Measurements from ENCODE around the gene IREB2.
"Not testable (repeated sequence)": the region's sequence is repeated elsewhere in the genome, so short reads cannot be mapped to it uniquely, and the experiment has no call there.

IREB2 gene

DNA sequence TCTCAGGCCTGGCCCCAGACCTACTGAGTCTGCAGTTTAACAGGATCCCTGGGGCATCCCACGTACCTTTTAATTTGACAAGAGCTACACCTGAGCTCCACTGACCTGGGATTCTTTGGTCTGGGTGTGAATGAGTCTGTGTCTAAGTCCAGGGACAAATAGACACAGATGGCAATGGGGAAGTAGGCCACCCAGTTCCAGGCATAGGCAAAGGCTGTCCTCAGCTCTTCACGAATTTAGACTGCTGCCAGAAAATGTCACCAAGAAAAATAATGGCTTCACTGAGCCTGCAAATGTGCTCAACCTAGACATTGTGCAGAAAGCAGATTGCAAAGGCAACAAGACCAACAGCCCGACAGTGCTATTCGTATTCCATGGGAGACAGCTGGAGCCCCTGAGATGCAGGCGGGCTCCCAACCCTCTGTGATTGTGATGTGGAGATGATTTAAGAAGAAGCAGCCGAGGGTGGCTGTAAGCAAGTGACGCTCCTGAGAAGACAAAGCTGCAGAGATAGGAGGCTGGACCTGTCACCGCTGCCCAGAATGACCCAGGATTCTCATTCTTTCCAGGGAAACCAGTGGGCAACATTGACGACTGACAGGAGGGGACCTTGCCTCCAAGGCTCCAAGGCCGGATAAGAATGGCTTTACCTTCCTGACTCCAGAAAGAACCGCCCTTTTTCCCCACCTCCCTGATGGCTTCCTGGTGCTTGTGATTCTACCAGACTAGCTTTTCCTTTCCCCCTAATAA, 39.8 kb upstream of the IREB2 start:
- no peak for TF ChIP-seq ZFX (IDR thresholded peaks at IDR 0.05)
- TF ChIP-seq CTCF (conservative IDR thresholded peaks at IDR 0.05) = no peak
- no peak overlapping the region for H3K27ac ChIP-seq

GRCh38 chr15:78399091-78399490, 38.9 kb upstream of the IREB2 start:
- no peak overlapping the region for H3K27ac ChIP-seq
- TF ChIP-seq CTCF (conservative IDR thresholded peaks at IDR 0.05) (no peak), ZFX (IDR thresholded peaks at IDR 0.05) (no peak)

DNA sequence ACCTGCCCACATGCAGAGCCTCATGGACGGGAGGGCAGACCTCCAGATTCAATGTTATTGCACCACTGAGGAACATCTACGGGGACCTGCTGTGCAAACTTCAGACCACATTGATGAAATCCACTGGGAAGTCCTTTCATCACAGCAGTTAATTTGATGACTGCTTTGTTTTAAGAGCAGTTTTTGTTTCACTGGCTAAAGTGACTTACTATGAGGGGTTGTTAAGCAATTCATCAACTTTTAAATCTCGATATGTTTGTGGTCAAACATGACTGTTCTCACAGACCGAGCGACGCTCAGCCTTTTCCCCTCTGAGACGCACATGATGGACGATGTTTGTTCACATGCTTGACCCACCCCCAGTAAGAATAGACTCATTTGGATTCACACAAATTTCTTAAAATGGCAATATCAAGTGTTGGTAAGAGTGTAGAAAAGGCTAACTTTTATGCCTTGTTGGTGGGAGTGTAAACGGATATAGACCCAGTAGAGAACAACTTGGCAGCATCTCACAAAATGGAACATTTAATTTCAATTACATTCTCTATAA, 35.9 kb upstream of the IREB2 start:
- H3K27ac ChIP-seq = no peak overlapping the region
- no peak for TF ChIP-seq CTCF (conservative IDR thresholded peaks at IDR 0.05)
- no peak for TF ChIP-seq ZFX (IDR thresholded peaks at IDR 0.05)

GRCh38 chr15:78404125-78404524, 33.9 kb upstream of the IREB2 start:
- no peak overlapping the region for H3K27ac ChIP-seq
- TF ChIP-seq ZFX (IDR thresholded peaks at IDR 0.05) (no peak), CTCF (conservative IDR thresholded peaks at IDR 0.05) (no peak)

- not testable (repeated sequence) for H3K27ac ChIP-seq
Measured at GRCh38 chr15:78404796-78405195, 33.2 kb upstream of the IREB2 start.

DNA sequence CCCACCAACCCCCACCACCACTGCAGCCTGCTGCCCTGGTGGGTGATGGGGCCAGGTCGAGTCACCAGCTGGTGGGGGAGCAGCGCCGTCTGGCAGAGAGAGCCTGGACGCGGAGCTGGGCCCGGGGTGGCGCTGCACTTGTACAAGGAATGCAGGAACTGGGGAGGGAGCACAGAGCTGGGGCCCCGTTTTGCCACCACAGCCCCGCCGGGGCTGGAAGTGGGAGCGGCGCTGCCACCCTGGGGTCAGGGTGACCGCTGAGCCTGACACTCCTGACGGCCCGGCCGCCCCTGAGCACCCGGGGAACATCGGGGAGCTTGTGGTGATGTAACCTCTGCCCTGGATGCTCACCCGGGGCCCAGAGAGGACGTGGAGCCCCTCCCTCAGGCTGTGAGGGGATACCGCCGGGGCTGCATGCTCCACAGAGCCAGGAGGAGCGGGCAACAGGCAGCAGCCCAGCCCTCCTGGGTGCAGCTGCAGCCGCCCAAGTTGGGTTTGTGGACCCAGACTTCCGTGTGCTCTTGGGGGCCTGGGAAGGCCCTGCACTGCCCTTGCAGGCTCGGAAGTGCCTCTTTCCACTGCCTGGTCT, 32.6 kb upstream of the IREB2 start:
- TF ChIP-seq CTCF (conservative IDR thresholded peaks at IDR 0.05) (no peak), ZFX (IDR thresholded peaks at IDR 0.05) (no peak)
- H3K27ac ChIP-seq = no peak overlapping the region

GRCh38 chr15:78406016-78406585, 31.9 kb upstream of the IREB2 start:
- TF ChIP-seq ZFX (IDR thresholded peaks at IDR 0.05) (no peak), CTCF (conservative IDR thresholded peaks at IDR 0.05) (no peak)
- H3K27ac ChIP-seq = no peak overlapping the region

All from C4-2B (cell line).